H1 (cell line): ENCODE measurements around the gene ARHGEF4. TPM values are rescaled to one million over a fixed set of nuclear protein-coding genes. Genes with fewer than 3 reads are reported as not detected.
A peak's percentile ranks its signal among the peaks of the same experiment; 100 is the strongest.

ENCODE experiments used
- CTCF ChIA-PET: fragments of 300-600 bp; sonication (Branson Sonifier 250); formaldehyde crosslinking; loops from one replicate; lab custom pipeline; 2021; ENCODE audit not compliant: partially characterized antibody; lab: Charles Lee
- POLR2A ChIA-PET: fragments of 300-600 bp; sonication (Branson Sonifier 250); formaldehyde crosslinking; loops from one replicate; lab custom pipeline; 2021; ENCODE audit warnings: inconsistent platforms; ENCODE audit not compliant: partially characterized antibody; lab: Charles Lee
- DNase-seq, 2 experiments: peaks; one replicate each; pipeline versions ENCODE4 v3.0.0 to v3.0.0-alpha.2; 2010 to 2022; ENCODE audit warnings: low spot score in 2 of 2, low read depth in 1 of 2, mixed read lengths in 1 of 2
- FAIRE-seq: peaks from 2 replicates; lab custom pipeline; 2011; peaks lifted over from hg19 to GRCh38; lab: Jason Lieb, UNC
- H2AFZ ChIP-seq: 2 replicates; pipeline ENCODE4 v1.8.1; 2012; ENCODE audit warnings: low read length, inconsistent platforms
- H2AK5ac ChIP-seq: 2 replicates; pipeline ENCODE4 v1.6.1; 2013; ENCODE audit warnings: low read depth, low read length
- H2BK120ac ChIP-seq: replicated peaks from 2 replicates; pipeline ENCODE3; 2013; ENCODE audit warnings: low read depth, low read length, inconsistent platforms
- H2BK12ac ChIP-seq: 2 replicates; pipeline ENCODE4 v1.6.1; 2013; ENCODE audit warnings: low read depth, low read length
- H2BK15ac ChIP-seq: 2 replicates; pipeline ENCODE4 v1.6.1; 2013; ENCODE audit warnings: low read length
- H2BK20ac ChIP-seq: 2 replicates; pipeline ENCODE4 v1.6.1; 2013; ENCODE audit warnings: low read length
- H2BK5ac ChIP-seq: 2 replicates; pipeline ENCODE4 v1.6.1; 2013; ENCODE audit warnings: low read depth, low read length
- H3K14ac ChIP-seq: 2 replicates; pipeline ENCODE4 v1.6.1; 2013; ENCODE audit warnings: inconsistent platforms; ENCODE audit not compliant: insufficient read length
- H3K18ac ChIP-seq: 2 replicates; pipeline ENCODE4 v1.6.1; 2013; ENCODE audit warnings: low read length; ENCODE audit errors: extremely low read depth
- H3K23ac ChIP-seq: 2 replicates; pipeline ENCODE4 v1.6.1; 2013; ENCODE audit warnings: inconsistent platforms; ENCODE audit not compliant: insufficient read length
- H3K23me2 ChIP-seq: 2 replicates; pipeline ENCODE4 v1.6.1; 2013; ENCODE audit warnings: low read depth, low read length
- H3K27ac ChIP-seq: 2 replicates; pipeline ENCODE4 v1.6.1; 2011; ENCODE audit warnings: low read depth, low read length, inconsistent platforms
- H3K27me3 ChIP-seq, 4 experiments: replicated peaks in 1 of 4; 1 replicate in 1 of 4; 2 replicates in 3 of 4; pipeline versions ENCODE4 v1.6.1 to v1.8.1; 2011 to 2013; ENCODE audit warnings: low read length in 3 of 4, mild to moderate bottlenecking in 3 of 4, inconsistent platforms in 2 of 4, mixed read lengths in 2 of 4, moderate library complexity in 1 of 4; ENCODE audit not compliant: control insufficient read depth in 3 of 4, insufficient read depth in 3 of 4; ENCODE audit errors: extremely low read depth in 1 of 4
- H3K36me3 ChIP-seq, 4 experiments: 2 replicates each; pipeline versions ENCODE4 v1.6.1 to v1.8.1; 2011 to 2013; ENCODE audit warnings: mild to moderate bottlenecking in 4 of 4, low read length in 3 of 4, moderate library complexity in 2 of 4, control low read depth in 1 of 4, inconsistent platforms in 1 of 4; ENCODE audit not compliant: insufficient read depth in 4 of 4, control insufficient read depth in 2 of 4
- H3K4ac ChIP-seq: replicated peaks from 2 replicates; pipeline ENCODE3; 2013; ENCODE audit warnings: low read length, low read depth, mixed read lengths, inconsistent platforms; ENCODE audit not compliant: insufficient read length
- H3K4me1 ChIP-seq, 4 experiments: replicated peaks in 1 of 4; 1 replicate in 1 of 4; 2 replicates in 3 of 4; pipeline versions ENCODE4 v1.6.1 to v1.8.1; 2011 to 2013; ENCODE audit warnings: low read length in 3 of 4, inconsistent platforms in 2 of 4, mixed read lengths in 1 of 4; ENCODE audit not compliant: insufficient read depth in 4 of 4, control insufficient read depth in 3 of 4
- H3K4me2 ChIP-seq, 2 experiments: 2 replicates each; pipeline versions ENCODE4 v1.6.1 to v1.8.1; 2011 to 2013; ENCODE audit warnings: low read depth in 2 of 2, low read length in 2 of 2, control low read depth in 1 of 2, inconsistent platforms in 1 of 2, mild to moderate bottlenecking in 1 of 2; ENCODE audit not compliant: insufficient read depth in 1 of 2
- H3K4me3 ChIP-seq, 4 experiments: fragments of 200-600, 300-600 bp in 1 of 4; sonication (generic), shearing (Covaris generic), sonication (Bioruptor Twin) in 1 of 4; 2 replicates each; pipeline versions ENCODE4 v1.5.1 to v1.8.1; 2011 to 2016; ENCODE audit warnings: low read length in 4 of 4, low read depth in 3 of 4, control low read depth in 2 of 4, inconsistent platforms in 2 of 4, mild to moderate bottlenecking in 2 of 4, mixed read lengths in 1 of 4, moderate library complexity in 1 of 4; ENCODE audit not compliant: insufficient read depth in 2 of 4; ENCODE audit errors: extremely low read depth in 1 of 4
- H3K56ac ChIP-seq: replicated peaks from 2 replicates; pipeline ENCODE3; 2013; ENCODE audit warnings: low read depth, mild to moderate bottlenecking, mixed read lengths, low read length, inconsistent platforms; ENCODE audit not compliant: insufficient read length
- H3K79me1 ChIP-seq: 2 replicates; pipeline ENCODE4 v1.6.1; 2013; ENCODE audit warnings: low read depth, low read length, control low read depth
- H3K79me2 ChIP-seq, 2 experiments: 2 replicates each; pipeline versions ENCODE4 v1.6.1 to v1.8.1; 2012 to 2013; ENCODE audit warnings: low read length in 2 of 2, mild to moderate bottlenecking in 2 of 2, inconsistent platforms in 1 of 2; ENCODE audit not compliant: insufficient read depth in 2 of 2, control insufficient read depth in 1 of 2
- H3K9ac ChIP-seq, 4 experiments: replicated peaks in 1 of 4; 1 replicate in 1 of 4; 2 replicates in 3 of 4; pipeline versions ENCODE4 v1.6.1 to v1.8.1; 2011 to 2013; ENCODE audit warnings: low read depth in 3 of 4, low read length in 3 of 4, control low read depth in 2 of 4, mild to moderate bottlenecking in 2 of 4, moderate library complexity in 2 of 4, inconsistent platforms in 1 of 4; ENCODE audit errors: extremely low read depth in 1 of 4
- H3K9me3 ChIP-seq, 2 experiments: 2 replicates each; pipeline versions ENCODE4 v1.6.1 to v1.8.1; 2012 to 2013; ENCODE audit warnings: mild to moderate bottlenecking in 2 of 2, moderate library complexity in 2 of 2, control low read depth in 1 of 2, inconsistent platforms in 1 of 2, low read depth in 1 of 2, low read length in 1 of 2, mixed read lengths in 1 of 2; ENCODE audit not compliant: insufficient read depth in 2 of 2
- H4K20me1 ChIP-seq, 2 experiments: replicated peaks in 1 of 2; 2 replicates each; pipeline versions ENCODE3 to v1.8.1; 2011 to 2013; ENCODE audit warnings: inconsistent platforms in 2 of 2, low read length in 2 of 2, mild to moderate bottlenecking in 1 of 2; ENCODE audit not compliant: insufficient read depth in 2 of 2, control insufficient read depth in 1 of 2
- H4K5ac ChIP-seq: 2 replicates; pipeline ENCODE4 v1.6.1; 2013; ENCODE audit warnings: low read length, low read depth, mixed read lengths, inconsistent platforms; ENCODE audit not compliant: insufficient read length
- H4K8ac ChIP-seq: 2 replicates; pipeline ENCODE4 v1.8.0; 2013; ENCODE audit warnings: mild to moderate bottlenecking, moderate library complexity, low read length, inconsistent platforms; ENCODE audit not compliant: insufficient read depth; ENCODE audit errors: extremely low read depth
- H4K91ac ChIP-seq: replicated peaks from 2 replicates; pipeline ENCODE3; 2013; ENCODE audit warnings: low read length, mixed read lengths, inconsistent platforms; ENCODE audit not compliant: insufficient read length
- BRCA1 ChIP-seq: IDR thresholded peaks from 2 replicates; pipeline ENCODE4 v1.6.1; 2012; ENCODE audit warnings: low read depth, low read length, improper control_type of control experiment
- CBX5 ChIP-seq: fragments of 300-800, 300-1000 bp; sonication (generic); IDR thresholded peaks from 2 replicates; pipeline ENCODE4 v1.7.1; 2016; ENCODE audit warnings: antibody characterized with exemption, low read length, low read depth
- CEBPB ChIP-seq: IDR thresholded peaks from 2 replicates; pipeline ENCODE4 v1.6.1; 2012; ENCODE audit warnings: low read depth, low read length
- CTBP2 ChIP-seq: IDR thresholded peaks from 2 replicates; pipeline ENCODE4 v1.7.0; 2011; ENCODE audit warnings: borderline replicate concordance, mild to moderate bottlenecking, moderate library complexity, mixed read lengths, low read length; ENCODE audit not compliant: insufficient read depth, insufficient read length
- GTF2F1 ChIP-seq: IDR thresholded peaks from 2 replicates; pipeline ENCODE4 v1.6.1; 2012; ENCODE audit warnings: low read depth, low read length, improper control_type of control experiment, borderline replicate concordance
- HDAC6 ChIP-seq: IDR thresholded peaks from one replicate; pipeline ENCODE4 v1.7.1; 2012; ENCODE audit warnings: low read depth, mild to moderate bottlenecking, inconsistent platforms, low read length, moderate library complexity
- KDM4A ChIP-seq: IDR thresholded peaks from one replicate; pipeline ENCODE4 v1.7.1; 2012; ENCODE audit warnings: low read depth, mild to moderate bottlenecking, moderate library complexity, low read length, inconsistent platforms; ENCODE audit not compliant: severe bottlenecking
- NANOG ChIP-seq: IDR thresholded peaks from 2 replicates; pipeline ENCODE4 v1.6.1; 2011; ENCODE audit warnings: low read length, low read depth, mild to moderate bottlenecking, inconsistent platforms; ENCODE audit not compliant: insufficient read depth, poor library complexity, severe bottlenecking
- RAD21 ChIP-seq, 2 experiments: IDR thresholded peaks in 1 of 2; conservative IDR thresholded peaks in 1 of 2; 2 replicates each; pipeline ENCODE4 v1.6.1; 2011; ENCODE audit warnings: low read depth in 2 of 2, low read length in 2 of 2, improper control_type of control experiment in 1 of 2, inconsistent platforms in 1 of 2, mild to moderate bottlenecking in 1 of 2, moderate library complexity in 1 of 2
- SIX5 ChIP-seq: IDR thresholded peaks from 2 replicates; pipeline ENCODE4 v1.6.1; 2011; ENCODE audit warnings: mild to moderate bottlenecking, low read depth, low read length
- SP2 ChIP-seq: IDR thresholded peaks from 2 replicates; pipeline ENCODE4 v1.6.1; 2012; ENCODE audit warnings: mild to moderate bottlenecking, low read length, inconsistent platforms
- TCF12 ChIP-seq: IDR thresholded peaks from 2 replicates; pipeline ENCODE4 v1.6.1; 2011; ENCODE audit warnings: low read depth, mild to moderate bottlenecking, low read length
- WGBS, 2 experiments: shearing (Covaris generic) in 1 of 2; methylation state at CpG; one replicate each; pipeline versions ENCODE4 v1.1.6 to v1.1.7; 2013 to 2015; ENCODE audit warnings: low lambda C conversion rate in 2 of 2, mixed read lengths in 2 of 2, inconsistent platforms in 1 of 2, low coverage in 1 of 2, missing lambda C conversion rate in 1 of 2; ENCODE audit not compliant: insufficient replicate concordance in 2 of 2, insufficient coverage in 1 of 2, insufficient read length in 1 of 2; ENCODE audit errors: extremely low coverage in 1 of 2, missing lambda C conversion rate in 1 of 2; 5-methylcytosine and 5-hydroxymethylcytosine counted together
- polyA plus RNA-seq, 7 experiments: library from polyadenylated mRNA; depleted of rRNA in 3 of 7; stranded (reverse) in 5 of 7; unstranded in 2 of 7; fragments of >200 nt in 5 of 7; fragments of 200-250 nt in 2 of 7; gene quantifications; 1 replicate in 5 of 7; 2 replicates in 1 of 7; 4 replicates in 1 of 7; pipeline versions ENCODE4 v1.2.1 to v1.2.3, GENCODE V29; 2011 to 2013; ENCODE audit warnings: missing spikeins in 2 of 7, mixed read lengths in 2 of 7
- total RNA-seq: library from RNA; stranded (reverse); fragmentation: NEBNext Ultra II Directional; extraction: Animal tissue kit (Norgen Biotek cat#: 25700); gene quantifications from 2 replicates; pipeline ENCODE4 v1.2.1, GENCODE V29; 2021
- TF ChIP-seq, protein P1 (sequence below): IDR thresholded peaks from 2 replicates; pipeline ENCODE4 v1.6.1; 2012; ENCODE audit warnings: inconsistent platforms

ARHGEF4 gene
- total and polyA plus RNA-seq, 2 of the 8 experiments (the other 6 are each of a cell fraction or from before 2014, with no cell fraction given) = 10.6 to 14.6 TPM

DNA sequence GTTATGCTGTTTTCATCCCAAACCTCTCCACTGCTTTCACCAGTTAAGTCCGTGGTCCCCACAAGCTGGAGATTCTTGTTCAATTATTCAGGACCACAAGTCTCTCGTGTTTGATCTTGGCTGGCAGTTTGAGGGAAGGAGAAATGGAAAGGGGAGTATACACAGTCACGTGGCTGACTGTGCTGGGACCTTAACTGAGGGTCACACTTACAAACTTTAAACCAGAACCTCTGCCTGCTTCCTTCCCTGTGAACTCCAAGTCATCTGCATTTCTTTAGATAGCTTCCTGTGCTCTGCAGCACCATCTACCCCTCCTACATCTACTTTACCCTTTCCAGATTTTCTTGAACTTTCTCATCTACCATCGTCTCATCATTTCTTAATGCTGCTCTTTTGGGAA, 91.7 kb downstream of the ARHGEF4 start:
- H3K79me1 ChIP-seq = no peaks in the 10 kb centered on the region
- no peak overlapping the region; the same call in 1 of the 2 replicates for H2BK5ac ChIP-seq
- H4K8ac ChIP-seq = no peak overlapping the region
- no peak overlapping the region for H2BK20ac ChIP-seq
- H3K56ac ChIP-seq = no peak overlapping the region
- FAIRE-seq = peak; percentile 55
- ChIA-PET CTCF (interaction anchor here (0.8 to 2.6 kb wide), 7 partner anchors 8 to 130 kb away, joined by 3 to 9 read pairs (median 5); no protein-coding TSS in a partner anchor), POLR2A (interaction anchor here (0.7 kb wide), 1 partner anchor 19 kb away, joined by 5 read pairs; no protein-coding TSS in a partner anchor)
- H4K5ac ChIP-seq = no peak overlapping the region
- H3K9me3 ChIP-seq = peaks cover 4 to 5% of the 10 kb centered on the region in 2 experiments; a peak in 1 of 4 replicates
- no peak overlapping the region for H2BK120ac ChIP-seq
- WGBS, 2 experiments = 50% methylated on average over 4 of the region's 4 CpGs; no CpG with 5 or more reads in 1 of the 2 experiments
- no peak overlapping the region for H4K91ac ChIP-seq
- H3K14ac ChIP-seq = no peak overlapping the region
- H2AFZ ChIP-seq = peak overlapping the region; percentile 48; the same call in 1 of the 2 replicates
- no peak overlapping the region for H2BK15ac ChIP-seq
- H3K4me2 ChIP-seq = peak overlapping the region in 1 of 2 experiments; percentile 18; a peak in 1 of 4 replicates
- H3K36me3 ChIP-seq = no peaks in the 10 kb centered on the region
- no peaks in the 10 kb centered on the region for H3K23me2 ChIP-seq
- H3K79me2 ChIP-seq = no peaks in the 10 kb centered on the region
- no peak overlapping the region for H3K23ac ChIP-seq
- H3K18ac ChIP-seq = 0 out of 2 replicates have a peak overlapping the region, but pooled peaks have one; percentile 81
- H4K20me1 ChIP-seq = no peaks in the 10 kb centered on the region
- H3K4me1 ChIP-seq = peaks cover 0 to 7% (median 0%) of the 10 kb centered on the region in 4 experiments; a peak in 2 of 7 replicates
- no peak overlapping the region; the same call in 1 of the 2 replicates for H2BK12ac ChIP-seq
- DNase-seq = no peak
- no peak overlapping the region for H3K9ac ChIP-seq
- H2AK5ac ChIP-seq = no peak overlapping the region
- no peak overlapping the region for H3K27ac ChIP-seq
- no peak overlapping the region for H3K4me3 ChIP-seq
- no peak overlapping the region for H3K4ac ChIP-seq
- H3K27me3 ChIP-seq = no peaks in the 10 kb centered on the region
- TF ChIP-seq KDM4A (no peak), NANOG (no peak), HDAC6 (no peak), CEBPB (no peak), GTF2F1 (no peak), CTBP2 (no peak), SP2 (no peak), CBX5 (no peak), RAD21 (IDR thresholded peaks at IDR 0.05 in 1 of 2, conservative IDR thresholded peaks at IDR 0.05 in 1 of 2; ENCODE audit: low read depth in 2 of 2, low read length in 2 of 2) (no peak), SIX5 (no peak), TCF12 (no peak), BRCA1 (no peak)
- TF ChIP-seq, protein P1, sequence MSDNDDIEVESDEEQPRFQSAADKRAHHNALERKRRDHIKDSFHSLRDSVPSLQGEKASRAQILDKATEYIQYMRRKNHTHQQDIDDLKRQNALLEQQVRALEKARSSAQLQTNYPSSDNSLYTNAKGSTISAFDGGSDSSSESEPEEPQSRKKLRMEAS = no peak
